Islet of Langerhans (tissue), 1 donor: ENCODE results near the gene PIEZO2.
"Not testable (repeated sequence)": the region's sequence is repeated elsewhere in the genome, so short reads cannot be mapped to it uniquely, and the experiment has no call there.

Experiments used
- FAIRE-seq: peaks from one replicate; lab custom pipeline; 2011; peaks lifted over from hg19 to GRCh38; lab: Jason Lieb, UNC

Gene PIEZO2

GRCh38 chr18:10926621-10927161, 222.7 kb downstream of the PIEZO2 start:
- FAIRE-seq, result no peak

DNA sequence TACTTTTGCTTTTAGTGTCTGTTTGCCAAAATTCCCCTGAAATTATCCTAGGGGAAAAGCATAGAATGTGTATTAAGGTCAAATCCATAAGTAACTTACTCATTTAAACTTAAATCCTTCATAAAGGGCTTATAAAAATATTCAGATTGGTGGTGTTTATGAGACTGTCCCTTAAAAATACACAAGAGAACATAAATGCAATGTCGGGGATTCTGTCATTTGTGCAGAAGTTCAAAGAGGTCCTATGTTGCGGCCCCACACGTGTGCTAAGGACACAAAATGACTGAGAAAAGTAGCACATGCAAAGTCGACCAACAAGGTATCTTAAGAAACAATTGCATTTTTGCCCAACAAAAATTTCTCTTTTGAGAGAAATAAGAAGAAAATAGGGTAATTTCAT, 225.1 kb downstream of the PIEZO2 start:
- FAIRE-seq, result no peak

- FAIRE-seq, result no peak
Measured at GRCh38 chr18:10923551-10924070, 225.8 kb downstream of the PIEZO2 start.

GRCh38 chr18:10923141-10923540, 226.2 kb downstream of the PIEZO2 start:
- FAIRE-seq, result no peak

GRCh38 chr18:10922712-10923111, 226.7 kb downstream of the PIEZO2 start:
- FAIRE-seq, result not testable (repeated sequence)

GRCh38 chr18:10920309-10920708, 229.1 kb downstream of the PIEZO2 start:
- not testable (repeated sequence) for FAIRE-seq

GRCh38 chr18:10919851-10920250, 229.5 kb downstream of the PIEZO2 start:
- FAIRE-seq, result no peak

GRCh38 chr18:10916865-10917264, 232.5 kb downstream of the PIEZO2 start:
- FAIRE-seq, result no peak

GRCh38 chr18:10916387-10916786, 233.0 kb downstream of the PIEZO2 start:
- no peak for FAIRE-seq

DNA sequence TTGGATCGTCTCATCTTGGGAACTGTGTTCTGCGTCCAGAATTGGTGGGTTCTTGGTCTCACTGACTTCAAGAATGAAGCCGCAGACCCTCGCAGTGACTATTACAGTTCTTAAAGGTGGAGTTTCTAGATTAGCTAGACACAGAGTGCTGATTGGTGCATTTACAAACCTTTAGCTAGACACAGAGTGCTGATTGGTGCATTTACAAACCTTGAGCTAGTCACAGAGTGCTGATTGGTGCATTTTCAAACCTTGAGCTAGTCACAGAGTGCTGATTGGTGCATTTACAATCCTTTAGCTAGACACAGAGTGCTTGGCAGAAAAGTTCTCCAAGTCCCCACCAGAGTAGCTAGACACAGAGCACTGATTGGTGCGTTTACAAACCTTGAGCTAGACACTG, 233.6 kb downstream of the PIEZO2 start:
- FAIRE-seq, result not testable (repeated sequence)

GRCh38 chr18:10914610-10915009, 234.8 kb downstream of the PIEZO2 start:
- FAIRE-seq, result not testable (repeated sequence)

GRCh38 chr18:10913919-10914318, 235.4 kb downstream of the PIEZO2 start:
- no peak for FAIRE-seq

DNA sequence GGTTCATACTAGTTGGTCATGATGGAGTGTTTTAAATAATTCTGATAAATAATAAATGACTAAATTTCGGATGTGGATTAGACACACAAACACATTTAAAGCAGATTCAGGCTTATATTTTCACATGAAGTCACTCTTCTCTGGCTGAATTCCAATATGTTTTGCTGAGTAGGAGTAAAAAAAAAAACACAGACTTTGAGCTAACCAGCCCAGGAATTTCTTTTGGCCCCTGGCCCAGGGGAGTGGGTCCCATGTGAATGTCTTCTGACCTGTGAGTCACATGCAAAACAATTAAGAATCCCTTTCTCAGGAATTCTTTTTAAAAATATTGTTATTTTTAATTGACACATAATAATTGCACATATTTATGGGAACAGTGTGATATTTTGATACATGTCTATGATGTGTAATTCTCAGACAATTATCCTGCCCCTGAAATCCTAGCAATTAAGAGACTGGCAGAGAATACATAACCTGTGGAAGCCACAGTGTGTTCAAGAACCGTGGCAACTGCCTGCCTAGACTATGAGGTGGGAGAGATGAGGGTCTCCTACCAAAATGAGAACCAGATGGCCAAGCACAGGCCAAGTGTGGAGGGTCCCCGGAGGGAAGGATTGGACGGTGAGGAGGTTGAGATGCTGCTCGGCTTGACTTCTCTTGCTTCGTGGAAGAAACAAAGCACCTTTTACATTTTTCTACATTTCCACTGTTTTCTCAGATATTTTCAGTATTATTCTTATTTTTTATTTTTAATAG, 236.4 kb downstream of the PIEZO2 start:
- FAIRE-seq, result no peak

DNA sequence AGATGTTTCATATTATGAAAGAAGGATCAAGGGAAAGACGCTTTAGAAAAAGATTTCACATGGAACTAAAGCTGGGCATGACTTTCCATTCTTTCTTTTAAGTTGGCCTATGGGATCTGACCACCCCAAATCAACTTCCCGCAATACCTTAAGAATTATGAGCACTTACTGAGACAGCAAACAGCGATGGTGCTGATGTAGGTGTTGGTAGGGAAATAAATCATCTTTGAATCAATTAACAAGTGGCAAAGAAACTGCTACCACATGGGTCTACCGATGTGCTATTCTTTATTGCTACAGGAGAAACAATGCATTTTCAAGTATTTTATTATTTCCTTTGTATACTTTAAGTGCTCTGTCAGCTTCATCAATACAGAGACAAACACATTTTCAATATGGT, 239.6 kb downstream of the PIEZO2 start:
- FAIRE-seq, result no peak

DNA sequence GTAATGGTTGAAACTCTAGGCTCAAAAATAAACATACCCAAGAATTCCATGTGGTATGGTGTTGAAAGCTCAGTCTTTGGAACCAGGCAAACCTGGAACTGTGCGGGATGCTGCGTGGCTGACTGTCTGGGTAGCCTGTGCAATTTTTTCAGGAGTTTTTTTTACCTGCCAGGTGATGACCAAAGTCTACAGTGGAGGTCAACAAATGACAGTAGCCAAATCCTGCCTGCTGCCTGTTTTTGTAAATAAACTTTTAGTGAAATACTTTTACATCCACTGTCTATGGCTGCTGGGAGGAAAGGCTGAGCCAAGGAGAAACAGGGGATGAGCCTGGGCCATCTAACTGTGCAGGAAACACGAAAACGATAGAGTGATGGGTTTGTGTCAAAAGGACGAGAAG, 240.6 kb downstream of the PIEZO2 start:
- FAIRE-seq, result no peak

GRCh38 chr18:10907749-10908148, 241.6 kb downstream of the PIEZO2 start:
- FAIRE-seq, result no peak

DNA sequence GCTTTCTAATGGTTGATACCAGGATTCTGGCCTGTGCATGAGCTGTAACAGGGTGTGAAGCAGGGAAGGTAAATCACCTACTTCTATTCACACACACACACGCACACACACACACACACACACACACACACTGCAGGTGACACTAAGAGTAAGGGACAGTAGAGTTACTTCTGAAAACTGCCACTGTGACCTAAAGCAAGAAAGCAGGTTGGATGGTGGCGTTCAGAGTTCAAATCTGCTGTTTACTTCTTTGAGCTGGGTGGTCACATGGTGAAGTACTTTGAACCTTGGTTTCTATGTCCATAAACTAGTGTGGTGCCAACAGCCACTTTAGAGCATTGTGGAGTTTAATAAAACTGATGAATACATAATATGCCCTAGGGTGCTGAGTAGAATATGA, 248.0 kb downstream of the PIEZO2 start:
- no peak for FAIRE-seq

- no peak for FAIRE-seq
Measured at GRCh38 chr18:10900435-10900834, 248.9 kb downstream of the PIEZO2 start.

- FAIRE-seq, result no peak
Measured at GRCh38 chr18:10899481-10899880, 249.9 kb downstream of the PIEZO2 start.

DNA sequence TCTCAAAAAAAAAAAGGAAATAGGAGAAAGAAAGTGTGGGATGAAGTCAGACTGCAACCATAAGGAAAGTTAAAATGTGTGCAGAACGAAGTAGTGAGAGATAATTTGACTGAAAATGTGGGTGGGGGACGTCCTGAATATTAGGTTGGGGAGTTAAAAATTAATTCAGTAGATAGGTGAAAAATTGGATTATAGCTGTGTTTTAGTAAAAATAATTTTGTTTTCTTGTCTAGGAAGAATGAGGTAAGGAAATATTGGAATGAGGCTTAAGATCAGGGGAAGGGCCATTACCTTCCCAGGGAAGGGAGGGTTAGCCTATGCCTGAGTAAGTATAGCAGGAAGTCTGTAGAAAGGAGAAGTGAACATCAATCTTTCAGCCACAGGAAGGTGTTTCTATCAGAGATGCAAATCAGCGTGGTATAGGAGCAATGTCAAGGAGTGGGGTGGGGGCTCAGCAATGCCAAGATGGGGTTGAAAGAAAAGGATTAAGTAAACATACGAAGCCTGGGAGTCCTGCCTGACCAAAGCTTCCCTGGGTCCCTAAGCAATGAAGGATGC, 250.9 kb downstream of the PIEZO2 start:
- no peak for FAIRE-seq

DNA sequence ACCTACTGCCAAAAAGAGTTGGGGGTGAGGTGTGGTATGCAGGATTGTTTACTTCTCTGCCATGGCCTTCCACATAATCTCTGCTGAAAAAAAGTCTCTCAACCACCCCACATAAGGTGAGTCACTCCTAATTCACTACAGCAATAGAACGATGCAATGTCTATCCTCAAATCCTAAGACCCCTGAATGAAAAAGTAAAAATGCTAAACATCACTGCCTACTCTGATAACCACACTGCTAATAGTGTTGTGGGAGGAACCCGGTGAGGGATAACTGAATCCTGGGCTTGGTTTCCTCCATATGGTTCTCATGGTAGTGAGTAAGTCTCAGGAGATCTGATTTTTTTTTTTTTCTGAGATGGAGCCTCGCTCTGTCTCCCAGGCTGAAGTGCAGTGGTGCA, 252.5 kb downstream of the PIEZO2 start:
- FAIRE-seq, result no peak

DNA sequence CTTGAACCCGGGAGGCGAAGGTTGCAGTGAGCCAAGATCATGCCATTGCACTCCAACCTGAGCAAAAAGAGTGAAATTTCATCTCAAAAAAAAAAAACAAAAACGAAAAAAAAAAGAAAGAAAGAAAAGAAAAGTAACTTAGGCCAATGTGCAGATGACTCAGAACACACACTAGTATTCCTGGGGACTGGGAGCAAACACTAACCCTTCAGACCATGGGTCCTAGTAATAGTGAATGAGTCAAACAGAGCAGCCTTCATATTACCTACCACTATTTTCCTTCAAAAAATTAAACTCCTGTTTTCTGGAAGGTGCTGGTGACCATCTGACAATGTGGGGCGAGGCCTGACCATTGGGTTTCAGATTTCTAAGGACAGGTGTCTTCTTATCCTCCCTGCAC, 253.4 kb downstream of the PIEZO2 start:
- no peak for FAIRE-seq

DNA sequence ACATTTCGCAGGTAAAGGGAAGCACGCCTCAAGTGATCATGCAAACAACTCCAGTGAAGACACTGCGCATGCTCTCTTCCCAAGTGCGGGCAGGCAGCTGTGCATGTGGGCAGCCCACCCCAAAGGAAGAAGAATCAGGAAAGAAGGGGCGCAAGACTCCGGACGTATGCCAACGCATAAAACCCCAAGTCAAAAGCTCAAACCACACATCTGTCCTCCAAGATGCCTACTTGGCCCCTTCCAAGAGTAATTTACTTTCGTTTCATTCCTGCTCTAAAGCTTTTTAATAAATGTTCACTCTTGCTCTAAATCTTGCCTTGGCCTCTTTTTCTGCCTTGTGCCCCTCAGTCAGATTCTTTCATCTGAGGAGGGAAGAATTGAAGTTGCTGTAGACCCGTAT, 254.9 kb downstream of the PIEZO2 start:
- FAIRE-seq, result no peak

DNA sequence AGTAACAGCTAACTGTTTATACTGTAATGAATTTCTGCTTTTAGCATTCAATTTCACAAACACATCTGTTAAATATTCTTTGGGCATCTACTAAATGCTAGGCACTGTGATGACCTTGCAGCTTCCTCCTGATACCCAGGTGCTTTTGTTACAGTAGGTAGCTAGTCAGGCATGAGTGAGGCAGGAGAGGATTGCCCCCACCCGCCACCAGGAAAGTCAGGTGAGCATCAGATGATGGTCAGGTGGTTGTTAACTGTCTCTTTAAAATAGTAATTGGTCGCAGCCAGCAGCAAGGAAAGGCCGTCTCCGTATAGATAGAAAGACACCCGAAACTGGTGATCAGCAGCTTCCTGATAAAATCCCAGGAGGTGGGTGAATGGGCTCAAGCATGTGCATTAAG, 255.6 kb downstream of the PIEZO2 start:
- FAIRE-seq, result no peak
